ENCODE data around the gene SNCA.

Gene SNCA

DNA sequence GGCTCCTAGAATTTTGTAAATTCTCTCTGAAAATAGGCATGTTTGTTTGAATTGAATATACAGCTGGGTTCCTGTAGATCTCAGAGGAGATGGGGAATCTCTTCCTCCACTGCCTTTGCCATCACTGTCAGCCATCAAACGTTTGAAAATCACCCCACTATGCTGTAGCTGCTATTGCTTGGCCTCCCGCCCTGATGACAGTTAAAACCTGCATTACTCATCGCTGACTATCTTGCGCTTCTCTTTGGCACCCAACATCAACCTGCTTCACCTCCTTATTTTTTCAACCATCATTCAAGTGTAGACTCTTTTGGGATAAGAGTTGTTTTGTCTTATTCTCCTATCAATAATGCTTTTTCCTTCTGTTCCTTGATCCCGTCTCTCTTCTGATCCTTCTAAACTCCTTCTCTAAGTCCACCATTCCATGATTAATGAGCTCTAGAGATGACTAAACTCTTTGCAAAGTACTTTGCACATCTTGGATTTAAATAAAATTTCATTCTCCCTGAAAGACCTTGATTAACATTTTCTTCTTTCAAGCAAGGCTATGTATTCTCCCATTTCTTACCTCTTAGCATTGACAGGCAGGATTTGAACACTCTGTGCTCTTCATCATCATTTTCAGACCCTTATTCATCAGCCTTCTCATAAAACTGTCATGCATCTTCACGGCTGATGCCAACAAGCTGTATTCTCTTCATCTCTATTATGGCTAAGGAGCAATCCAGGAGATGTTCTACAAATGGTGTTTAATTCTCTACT lies 133.0 kb downstream of the SNCA start:
- no peak for ATAC-seq

DNA sequence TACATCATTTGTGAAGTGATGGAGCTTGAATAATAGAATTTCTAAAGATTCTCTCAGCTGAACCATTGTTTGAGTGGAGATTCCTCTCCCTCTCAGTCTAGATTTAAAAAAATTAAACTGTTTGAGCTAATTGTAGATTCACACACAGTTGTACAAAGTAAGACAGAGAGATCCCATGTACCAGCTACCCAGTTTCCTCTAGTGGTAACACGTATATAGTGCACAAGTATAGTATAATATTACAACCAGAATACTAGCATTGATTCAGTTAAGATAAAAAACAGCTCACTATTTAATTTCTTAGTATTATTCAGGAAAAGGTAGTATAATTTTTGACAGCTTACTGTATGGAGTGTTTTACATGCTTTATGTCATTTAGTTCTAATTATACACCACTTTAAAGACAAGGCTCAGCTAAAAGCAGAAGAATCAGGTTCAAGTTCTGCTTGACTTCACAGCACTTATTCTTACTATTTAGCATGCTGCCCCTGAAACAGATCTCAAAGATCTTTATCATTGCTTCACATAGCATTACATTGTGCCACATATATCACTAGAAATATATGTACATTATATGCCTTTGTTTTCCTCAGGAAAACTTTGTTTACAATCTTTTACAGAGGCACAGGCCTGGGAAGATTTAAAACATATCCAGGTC lies 136.1 kb downstream of the SNCA start:
- ATAC-seq, result no peak

DNA sequence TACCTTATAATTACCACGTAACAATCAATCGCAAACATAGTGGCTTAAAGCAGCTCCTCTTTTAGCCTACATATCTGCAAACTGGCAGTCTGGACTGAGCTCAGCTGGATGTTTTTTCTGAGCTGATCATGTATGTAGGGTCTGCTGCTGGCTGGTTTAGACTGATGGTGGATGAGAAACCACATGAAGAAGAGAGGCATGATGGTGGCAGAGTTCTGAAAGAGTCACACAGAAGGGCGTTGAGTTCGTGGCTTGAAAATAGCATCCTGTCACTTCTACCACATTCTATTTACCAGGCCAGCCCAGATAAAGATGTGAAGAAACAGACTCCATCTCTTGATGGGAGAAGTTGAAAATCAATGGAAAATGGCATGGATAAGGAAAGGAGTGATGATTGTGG lies 151.3 kb downstream of the SNCA start:
- ATAC-seq, result no peak

DNA sequence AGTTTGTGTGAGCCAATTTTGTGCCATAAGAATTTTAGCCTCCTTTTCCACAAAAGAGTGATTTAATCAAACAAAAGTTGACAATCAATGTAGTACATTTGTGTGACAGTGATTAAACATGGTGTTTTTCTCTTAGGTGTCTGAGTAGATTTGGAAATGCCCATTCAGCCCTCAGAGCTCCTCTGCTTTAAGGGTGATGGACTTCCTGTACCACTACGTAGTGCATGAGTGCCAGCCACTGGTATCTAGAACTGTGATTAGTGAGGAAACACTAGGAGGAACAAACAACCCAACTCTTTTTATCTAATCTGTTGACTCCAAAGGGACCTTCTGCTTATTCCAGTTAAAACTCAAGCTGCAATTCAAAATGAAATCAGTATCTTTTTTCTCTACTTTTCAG lies 151.7 kb downstream of the SNCA start:
- ATAC-seq, result no peak

DNA sequence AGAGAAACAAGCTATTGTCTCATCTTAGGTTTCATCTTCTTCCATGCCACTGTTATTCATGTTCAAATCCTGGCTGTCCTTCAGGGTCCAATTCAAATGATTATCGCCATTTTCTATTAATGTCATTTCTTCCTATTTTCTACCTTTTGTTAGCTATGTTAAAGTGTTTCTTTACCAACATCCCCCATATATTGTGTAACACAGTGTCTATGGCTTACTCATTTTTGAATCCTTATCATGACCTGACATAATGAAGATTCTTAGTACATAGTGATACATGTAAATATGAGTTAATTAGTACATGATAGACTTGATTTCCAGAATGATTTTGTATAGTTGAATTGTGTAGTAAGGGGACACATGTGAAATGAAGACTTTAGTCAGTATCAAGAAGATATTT lies 152.4 kb downstream of the SNCA start:
- ATAC-seq, result no peak

DNA sequence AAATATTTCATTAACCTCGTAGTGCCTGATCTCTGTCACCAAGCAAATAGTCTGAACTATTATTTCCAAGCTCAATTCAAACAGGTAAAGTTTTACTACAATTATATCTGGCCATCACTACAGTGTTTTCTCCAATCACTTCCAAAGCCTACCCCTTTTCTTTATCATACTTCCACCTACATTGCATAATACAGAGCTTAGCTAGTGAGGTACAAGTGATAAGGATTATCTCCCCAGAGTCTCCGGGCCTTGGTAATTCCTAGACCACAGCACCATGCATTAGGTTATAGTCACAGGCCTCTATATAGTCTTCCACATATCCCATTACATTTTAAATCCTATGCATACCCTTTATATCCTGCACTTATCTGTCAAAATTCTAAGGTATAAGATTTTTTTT lies 154.2 kb downstream of the SNCA start:
- ATAC-seq, result no peak

DNA sequence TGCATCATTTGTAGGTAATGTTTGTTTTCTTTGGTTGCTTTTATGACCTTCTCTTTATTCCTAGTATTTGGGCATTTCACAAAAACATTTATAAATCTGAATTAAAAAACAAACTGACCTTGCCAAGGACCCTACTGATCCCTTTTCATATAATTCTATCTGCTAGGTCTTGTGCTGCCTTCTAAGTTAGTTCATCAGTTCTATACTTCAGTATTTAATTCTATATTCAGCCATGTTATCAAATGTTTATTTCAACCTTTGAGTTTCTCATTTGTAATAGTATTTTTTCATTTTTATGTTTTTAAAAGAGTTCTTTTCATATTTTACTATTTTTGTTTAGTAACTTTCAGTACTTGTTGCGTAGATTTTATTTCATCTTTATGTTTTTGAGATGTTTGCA lies 155.3 kb downstream of the SNCA start:
- no peak for ATAC-seq

DNA sequence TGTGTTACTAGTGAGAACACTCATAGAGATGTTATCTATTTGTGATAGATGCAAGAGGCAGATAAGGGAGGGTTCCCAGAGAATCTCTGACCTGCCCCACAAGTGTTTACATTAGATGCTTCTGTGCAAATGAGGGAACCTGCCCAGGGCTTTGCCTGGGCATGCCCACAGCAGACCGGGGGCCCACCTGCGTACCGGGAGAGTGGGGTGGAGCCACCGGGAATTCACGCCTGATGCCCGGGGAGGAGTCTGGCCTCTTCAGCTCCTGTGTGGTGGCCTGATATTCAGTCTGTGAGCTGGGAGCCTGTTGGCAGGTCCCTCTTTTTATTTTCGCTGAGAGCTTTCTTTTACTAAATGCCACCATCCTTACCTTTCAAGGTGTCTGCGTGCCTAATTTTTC lies 155.7 kb downstream of the SNCA start:
- ATAC-seq, result no peak

DNA sequence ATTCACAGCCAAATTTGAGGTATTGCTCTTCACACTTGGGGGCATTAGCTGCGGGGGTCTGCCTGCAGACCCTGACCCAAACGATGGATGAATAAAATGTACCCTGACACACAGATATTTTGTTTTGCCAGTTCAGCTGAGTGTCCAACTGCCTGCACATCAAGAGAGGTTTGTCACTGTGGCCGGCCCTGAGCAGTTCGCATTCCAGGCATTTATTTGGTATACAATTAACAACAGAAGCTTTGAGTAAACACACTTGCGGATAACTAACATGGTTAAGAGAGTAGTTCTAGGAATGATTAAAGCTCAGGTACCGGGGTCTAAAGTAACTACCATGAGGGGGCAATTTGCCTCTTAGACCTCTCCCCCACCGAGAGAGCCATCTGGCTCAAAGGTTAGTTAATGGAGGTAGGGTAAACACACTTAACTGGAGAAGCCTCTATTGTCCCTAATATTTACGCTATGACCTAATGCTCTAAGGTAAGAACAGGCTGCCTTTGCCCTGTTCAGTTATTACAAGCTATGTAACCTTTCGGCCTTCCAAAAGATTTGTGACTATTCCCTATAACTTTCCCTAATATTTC lies 162.0 kb downstream of the SNCA start:
- no peak for ATAC-seq
